Measurements from ENCODE around the gene AAR2.
A peak's percentile ranks its signal among the peaks of the same experiment; 100 is the strongest.

The AAR2 gene

DNA sequence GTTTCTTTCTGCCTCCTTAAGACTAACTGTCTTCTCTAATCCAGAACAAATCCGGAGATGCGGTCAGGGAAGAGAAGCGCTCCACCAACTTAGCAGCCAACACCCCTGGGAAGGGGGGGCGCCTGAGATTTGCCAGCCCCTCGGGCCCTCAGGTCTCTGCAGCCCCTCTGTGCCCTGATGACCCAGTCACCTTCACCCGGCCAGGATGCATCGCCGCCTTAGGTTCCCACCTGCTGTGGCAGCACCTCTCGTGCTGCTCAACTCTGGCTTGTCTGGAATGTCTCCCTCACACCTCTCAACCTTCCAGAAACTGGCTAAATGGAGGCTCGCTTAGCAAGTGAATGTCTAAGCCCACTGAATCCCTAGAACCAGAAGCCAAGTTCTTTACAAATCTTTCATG, 28.0 kb upstream of the AAR2 start:
- Mint-ChIP-seq H3K36me3 (ENCODE audit: low read depth) (no peaks in the 10 kb centered on the region), H3K27me3 (no peaks in the 10 kb centered on the region), H3K4me3 (no peak overlapping the region), H3K9me3 (no peaks in the 10 kb centered on the region), H3K4me1 (ENCODE audit: low read depth) (no peaks in the 10 kb centered on the region), H3K27ac (no peak overlapping the region)
- DNase-seq, result no peak

DNA sequence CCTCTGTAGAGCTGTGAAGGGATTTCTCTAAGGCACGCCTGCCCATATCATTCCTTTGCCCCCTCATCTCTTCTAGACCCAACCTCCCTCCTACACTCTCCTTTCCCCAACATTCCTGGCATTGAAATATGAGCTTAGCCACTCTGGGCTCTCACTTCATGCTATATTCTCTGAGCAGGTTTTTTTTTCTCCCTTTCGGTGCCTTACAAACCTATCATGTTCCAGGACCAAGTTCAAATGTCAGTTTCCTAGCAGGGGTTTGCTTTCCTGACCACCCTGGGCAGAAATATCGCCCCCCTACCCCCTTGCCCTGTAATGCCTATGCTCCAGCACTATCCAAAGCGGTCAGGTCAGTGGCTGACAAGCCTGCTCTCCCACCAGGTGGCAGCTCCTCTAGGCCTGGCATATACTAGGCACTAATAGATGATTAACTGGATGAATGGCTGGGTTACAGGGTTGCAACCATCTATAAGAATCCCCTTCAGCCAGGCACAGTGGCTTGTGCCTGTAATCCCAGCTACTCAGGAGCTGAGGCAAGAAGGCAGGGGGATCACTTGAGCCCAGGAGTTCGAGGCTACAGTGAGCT, 25.7 kb upstream of the AAR2 start:
- H3K36me3 Mint-ChIP-seq (ENCODE audit: low read depth), result no peaks in the 10 kb centered on the region

DNA sequence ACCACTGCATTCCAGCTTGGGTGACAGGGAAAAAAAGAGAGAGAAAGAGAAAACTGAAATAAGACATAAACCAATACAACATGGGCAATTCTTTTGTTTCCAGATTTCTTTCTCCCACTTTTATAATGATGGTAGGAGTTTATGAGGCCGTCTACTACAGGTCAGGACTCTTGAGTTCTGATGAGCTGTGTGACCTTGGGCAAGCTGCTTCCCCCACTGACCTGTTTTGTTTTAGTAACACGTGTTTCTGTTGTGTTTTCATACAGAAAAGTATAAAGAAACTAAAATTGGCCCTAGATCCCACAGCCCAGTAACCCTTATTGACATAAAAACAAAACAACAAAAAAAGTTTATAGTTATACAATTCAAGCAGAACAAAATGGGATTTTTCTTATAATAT, 22.9 kb upstream of the AAR2 start:
- Mint-ChIP-seq H3K36me3 (ENCODE audit: low read depth) (no peaks in the 10 kb centered on the region), H3K9me3 (no peaks in the 10 kb centered on the region), H3K27me3 (no peaks in the 10 kb centered on the region), H3K4me1 (ENCODE audit: low read depth) (no peaks in the 10 kb centered on the region), H3K4me3 (no peak overlapping the region), H3K27ac (no peak overlapping the region)
- DNase-seq, result no peak

More for the DNA sequence above, 25.7 kb upstream of the AAR2 start:
- no peaks in the 10 kb centered on the region for H3K9me3 Mint-ChIP-seq
- no peak overlapping the region for H3K27ac Mint-ChIP-seq
- DNase-seq, result no peak
- H3K4me3 Mint-ChIP-seq, result no peak overlapping the region
- no peaks in the 10 kb centered on the region for H3K4me1 Mint-ChIP-seq (ENCODE audit: low read depth)
- no peaks in the 10 kb centered on the region for H3K27me3 Mint-ChIP-seq

DNA sequence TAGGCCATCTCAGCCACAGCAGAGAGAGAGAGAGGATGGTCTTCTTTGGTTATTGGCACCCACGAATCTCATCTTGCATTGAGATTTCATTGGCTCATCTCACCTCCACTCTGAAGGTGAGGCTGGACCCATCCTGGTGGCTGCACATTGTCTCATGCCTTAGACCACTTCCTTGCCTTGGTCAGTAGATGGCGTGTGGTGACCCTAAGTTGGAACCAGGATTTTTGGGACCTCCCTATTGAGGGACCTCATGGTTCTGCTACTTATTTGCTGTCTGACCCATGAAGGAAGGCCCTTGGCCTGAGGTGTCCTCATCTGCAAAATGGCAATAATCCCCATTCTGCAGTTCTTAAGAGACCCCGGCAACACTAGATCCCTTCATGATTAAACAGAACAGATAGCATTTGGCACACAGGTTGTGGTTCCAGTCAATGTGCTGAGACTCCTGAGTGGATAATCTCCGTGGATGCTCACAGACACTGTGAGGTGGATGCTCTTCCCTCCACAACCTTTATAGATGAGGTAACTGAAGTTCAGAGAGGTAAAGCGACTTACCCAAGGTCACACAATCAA, 21.5 kb upstream of the AAR2 start:
- Mint-ChIP-seq H3K27me3 (no peaks in the 10 kb centered on the region), H3K27ac (no peak overlapping the region), H3K9me3 (no peaks in the 10 kb centered on the region), H3K36me3 (ENCODE audit: low read depth) (no peaks in the 10 kb centered on the region), H3K4me3 (no peak overlapping the region), H3K4me1 (ENCODE audit: low read depth) (no peaks in the 10 kb centered on the region)
- no peak for DNase-seq

DNA sequence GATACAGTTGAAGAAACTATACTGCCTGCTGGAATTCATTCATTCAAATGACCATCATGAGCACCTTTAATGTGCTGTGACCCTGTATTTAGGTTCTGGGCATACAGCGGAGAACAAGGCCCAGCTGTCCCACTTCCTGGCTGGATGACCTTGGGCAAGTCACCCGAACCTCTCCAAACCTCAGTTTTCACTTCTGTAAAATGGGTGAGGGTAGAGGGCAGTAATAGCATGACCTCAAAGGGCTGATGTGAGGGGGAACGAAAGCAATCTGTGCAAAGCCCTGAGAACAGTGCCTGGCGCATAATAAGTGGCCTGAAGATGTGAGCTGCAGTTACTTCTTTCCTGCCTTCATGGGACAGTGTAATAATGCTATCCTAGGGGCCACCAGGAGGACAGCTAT, 20.5 kb upstream of the AAR2 start:
- Mint-ChIP-seq H3K4me1 (ENCODE audit: low read depth) (no peaks in the 10 kb centered on the region), H3K9me3 (no peaks in the 10 kb centered on the region), H3K4me3 (no peak overlapping the region), H3K36me3 (ENCODE audit: low read depth) (no peaks in the 10 kb centered on the region), H3K27ac (no peak overlapping the region), H3K27me3 (no peaks in the 10 kb centered on the region)
- DNase-seq, result no peak

DNA sequence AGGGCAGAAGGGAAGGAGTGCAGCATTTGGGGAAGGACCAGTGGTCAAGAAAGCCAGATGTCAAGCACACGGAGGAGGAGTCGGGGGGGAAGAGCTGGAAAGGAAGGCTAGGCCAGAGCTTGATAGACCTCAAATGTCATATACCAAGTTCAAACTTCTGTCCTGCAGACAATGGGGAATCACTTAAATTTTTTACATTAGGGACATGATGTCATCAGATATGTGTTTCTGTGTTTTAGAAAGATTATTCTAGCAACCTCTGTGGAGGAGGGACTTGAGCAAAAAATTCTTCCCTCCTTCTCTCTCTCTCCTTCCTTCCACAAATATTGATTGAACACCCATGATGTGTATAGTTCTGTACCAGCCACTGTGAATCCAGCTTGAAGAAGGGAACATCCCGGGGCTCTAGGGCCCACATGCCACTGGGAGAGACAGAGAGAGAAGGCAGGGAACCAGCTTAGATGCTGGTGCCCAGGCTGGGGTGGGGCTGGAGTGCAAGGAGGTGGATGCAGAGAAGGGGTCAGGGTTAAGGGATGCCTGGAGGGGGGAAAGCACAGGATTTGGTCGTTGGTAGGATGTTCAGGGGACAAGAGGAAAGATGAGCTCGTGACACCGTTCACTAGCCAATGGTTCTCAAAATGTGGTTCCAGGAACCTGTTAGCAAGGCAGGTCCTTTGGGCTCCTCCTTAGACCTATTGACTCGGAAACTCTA, 19.8 kb upstream of the AAR2 start:
- H3K4me3 Mint-ChIP-seq, result no peak overlapping the region
- DNase-seq, result no peak
- no peaks in the 10 kb centered on the region for H3K27me3 Mint-ChIP-seq
- no peaks in the 10 kb centered on the region for H3K9me3 Mint-ChIP-seq
- H3K36me3 Mint-ChIP-seq (ENCODE audit: low read depth), result no peaks in the 10 kb centered on the region
- H3K27ac Mint-ChIP-seq, result no peak overlapping the region
- no peaks in the 10 kb centered on the region for H3K4me1 Mint-ChIP-seq (ENCODE audit: low read depth)

DNA sequence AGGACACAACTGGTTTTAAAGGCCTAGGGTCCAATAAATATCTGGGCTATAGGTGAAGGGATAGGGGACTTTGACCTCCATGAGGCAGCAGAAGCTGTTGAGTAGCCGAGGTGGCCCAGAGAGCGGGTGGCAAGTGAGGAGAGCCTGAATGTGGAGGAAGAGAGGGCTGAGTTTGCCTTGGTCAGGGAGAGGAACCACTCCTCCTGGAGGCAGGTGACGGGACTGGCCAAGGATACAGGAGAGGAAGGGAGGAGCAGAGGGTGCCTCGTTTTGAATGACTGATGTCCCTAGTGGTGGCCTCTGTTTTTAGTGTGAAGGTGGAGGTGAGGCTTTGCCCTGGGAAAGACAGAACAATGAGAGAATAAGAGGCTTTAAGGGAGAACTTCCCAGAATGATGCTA, 19.1 kb upstream of the AAR2 start:
- Mint-ChIP-seq H3K4me3 (no peak overlapping the region), H3K27ac (no peak overlapping the region), H3K4me1 (ENCODE audit: low read depth) (no peaks in the 10 kb centered on the region), H3K27me3 (no peaks in the 10 kb centered on the region), H3K9me3 (no peaks in the 10 kb centered on the region), H3K36me3 (ENCODE audit: low read depth) (no peaks in the 10 kb centered on the region)
- DNase-seq, result no peak

DNA sequence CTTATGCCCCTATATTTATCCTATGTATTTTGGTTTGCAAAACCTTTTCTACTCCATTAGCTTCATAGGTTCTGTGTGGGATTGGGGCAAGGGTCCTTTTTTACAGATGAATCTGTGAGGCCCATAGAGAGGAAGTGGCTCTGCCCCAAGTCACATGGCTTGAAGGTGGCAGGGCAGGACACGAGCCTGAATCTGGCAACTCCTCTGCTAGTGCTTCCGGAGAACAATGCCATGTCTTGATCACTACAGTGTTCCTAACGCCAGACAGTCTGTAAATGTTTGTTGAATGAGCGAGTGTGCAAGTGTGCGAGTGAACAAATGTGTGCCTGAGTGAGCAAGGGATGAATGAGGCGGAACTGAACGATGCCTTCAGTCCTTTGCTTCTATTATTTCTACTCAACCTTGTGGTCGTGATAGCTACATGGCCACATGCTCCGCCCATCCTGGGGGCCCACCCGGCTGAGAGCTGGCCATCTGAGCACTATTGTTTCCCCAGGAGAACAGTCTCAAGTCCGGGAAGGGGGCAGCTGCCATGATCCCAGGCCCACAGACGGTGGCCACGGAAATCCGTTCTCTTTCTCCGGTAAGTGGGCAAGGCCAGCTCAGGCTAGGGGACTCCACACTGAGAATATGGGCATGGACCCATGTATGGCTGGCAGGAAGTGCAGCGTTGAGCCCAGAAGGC, 17.8 kb upstream of the AAR2 start:
- Mint-ChIP-seq H3K4me3 (no peak overlapping the region), H3K4me1 (ENCODE audit: low read depth) (no peaks in the 10 kb centered on the region), H3K9me3 (no peaks in the 10 kb centered on the region), H3K36me3 (ENCODE audit: low read depth) (no peaks in the 10 kb centered on the region), H3K27ac (no peak overlapping the region), H3K27me3 (no peaks in the 10 kb centered on the region)
- no peak for DNase-seq

DNA sequence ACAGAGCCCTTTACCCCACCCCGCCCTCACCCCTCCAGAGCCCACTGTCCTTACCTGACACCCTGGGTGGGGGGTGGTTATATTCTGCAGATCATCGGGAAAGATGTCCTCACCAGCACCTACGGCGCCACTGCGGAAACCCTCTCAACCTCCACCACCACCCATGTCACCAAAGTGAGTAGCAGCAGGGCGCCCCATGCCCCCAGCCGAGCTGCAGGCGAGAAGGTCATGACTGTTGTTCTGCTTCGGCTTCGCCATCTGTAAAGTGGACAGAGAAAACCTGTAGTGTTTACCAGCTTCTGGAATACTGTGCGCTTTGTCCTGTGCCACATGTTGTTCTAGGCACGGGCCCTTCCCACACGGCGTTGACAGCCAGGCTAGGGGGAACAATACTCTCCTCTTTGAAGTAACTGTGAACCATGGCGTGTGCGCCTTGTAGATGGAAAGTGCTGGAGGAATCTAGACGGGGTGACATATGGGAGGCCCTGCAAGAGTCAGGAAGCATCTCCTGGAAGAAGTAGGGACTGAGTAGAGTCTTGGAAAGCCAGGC, 16.5 kb upstream of the AAR2 start:
- no peak overlapping the region for H3K27ac Mint-ChIP-seq
- no peaks in the 10 kb centered on the region for H3K36me3 Mint-ChIP-seq (ENCODE audit: low read depth)
- no peak for DNase-seq
- H3K27me3 Mint-ChIP-seq, result no peaks in the 10 kb centered on the region
- no peaks in the 10 kb centered on the region for H3K9me3 Mint-ChIP-seq
- H3K4me3 Mint-ChIP-seq, result no peak overlapping the region
- H3K4me1 Mint-ChIP-seq (ENCODE audit: low read depth), result no peaks in the 10 kb centered on the region

DNA sequence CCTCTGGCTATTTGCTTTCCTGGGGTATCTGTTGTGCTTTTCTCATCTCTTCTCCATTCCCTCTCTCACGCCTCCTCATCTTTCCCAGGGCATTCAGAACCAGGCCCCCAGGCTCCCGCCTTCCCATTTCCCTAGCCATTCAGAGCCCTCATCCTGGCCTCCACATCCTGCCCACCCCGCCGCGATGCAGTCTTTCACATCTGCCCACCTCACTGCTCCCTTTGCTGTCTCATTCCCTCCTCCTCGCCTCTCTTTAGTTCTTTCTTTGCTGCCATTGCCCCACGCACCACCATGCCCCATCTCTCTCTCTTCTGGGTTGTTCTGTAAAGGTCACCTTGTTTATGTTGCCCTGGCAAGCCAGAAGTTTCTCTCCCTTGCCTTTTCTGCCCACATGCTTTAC, 10.6 kb upstream of the AAR2 start:
- peaks cover 15% of the 10 kb centered on the region for H3K4me1 Mint-ChIP-seq (ENCODE audit: low read depth)
- no peaks in the 10 kb centered on the region for H3K27me3 Mint-ChIP-seq
- H3K4me3 Mint-ChIP-seq, result no peak overlapping the region
- no peak overlapping the region for H3K27ac Mint-ChIP-seq
- no peaks in the 10 kb centered on the region for H3K9me3 Mint-ChIP-seq
- no peak for DNase-seq
- H3K36me3 Mint-ChIP-seq (ENCODE audit: low read depth), result no peaks in the 10 kb centered on the region

DNA sequence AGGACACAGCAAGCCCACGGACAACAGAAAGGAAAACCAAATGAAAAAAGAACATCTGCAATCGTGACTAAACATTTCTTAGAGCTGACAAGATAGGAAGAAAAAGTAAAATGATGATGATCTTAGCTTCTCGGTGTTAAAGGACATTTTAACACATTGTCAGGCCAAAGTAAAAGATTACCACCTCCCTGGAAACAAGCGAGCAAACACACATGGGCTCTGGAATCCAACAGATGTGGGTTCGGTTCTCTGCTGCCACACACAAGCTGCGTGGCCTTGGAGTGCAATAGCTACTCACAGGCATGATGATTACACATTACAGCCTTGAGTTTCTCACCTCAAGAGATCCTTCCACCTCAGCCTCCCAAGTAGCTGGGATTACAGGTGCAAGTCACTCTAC, 7.5 kb upstream of the AAR2 start:
- Mint-ChIP-seq H3K9me3 (no peaks in the 10 kb centered on the region), H3K27me3 (no peaks in the 10 kb centered on the region), H3K36me3 (ENCODE audit: low read depth) (no peaks in the 10 kb centered on the region), H3K27ac (peak overlapping the region; percentile 11), H3K4me3 (no peak overlapping the region), H3K4me1 (ENCODE audit: low read depth) (peaks cover 17% of the 10 kb centered on the region)
- no peak for DNase-seq

DNA sequence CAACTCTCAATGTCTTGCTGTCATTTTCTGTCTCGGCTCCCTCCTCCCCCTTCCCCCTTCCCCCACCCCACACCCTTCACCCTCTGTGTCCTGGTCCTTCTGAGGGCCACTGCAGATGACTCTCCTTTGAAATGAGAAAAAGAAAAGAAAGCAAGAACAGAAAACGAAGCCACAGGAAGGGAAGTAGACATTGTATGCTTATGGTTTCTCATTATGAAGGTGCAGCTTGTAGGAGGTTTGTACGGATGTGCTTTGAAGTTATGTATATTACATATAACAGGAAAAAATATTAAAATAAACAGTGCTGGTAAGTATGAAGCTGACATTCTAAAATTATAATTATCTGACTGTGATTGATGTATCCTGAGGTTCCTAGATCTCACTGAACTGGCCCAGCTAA, 6.3 kb upstream of the AAR2 start:
- DNase-seq, result no peak
- Mint-ChIP-seq H3K4me1 (ENCODE audit: low read depth) (peaks cover 17% of the 10 kb centered on the region), H3K9me3 (no peaks in the 10 kb centered on the region), H3K36me3 (ENCODE audit: low read depth) (no peaks in the 10 kb centered on the region), H3K4me3 (no peak overlapping the region), H3K27me3 (no peaks in the 10 kb centered on the region), H3K27ac (no peak overlapping the region)

DNA sequence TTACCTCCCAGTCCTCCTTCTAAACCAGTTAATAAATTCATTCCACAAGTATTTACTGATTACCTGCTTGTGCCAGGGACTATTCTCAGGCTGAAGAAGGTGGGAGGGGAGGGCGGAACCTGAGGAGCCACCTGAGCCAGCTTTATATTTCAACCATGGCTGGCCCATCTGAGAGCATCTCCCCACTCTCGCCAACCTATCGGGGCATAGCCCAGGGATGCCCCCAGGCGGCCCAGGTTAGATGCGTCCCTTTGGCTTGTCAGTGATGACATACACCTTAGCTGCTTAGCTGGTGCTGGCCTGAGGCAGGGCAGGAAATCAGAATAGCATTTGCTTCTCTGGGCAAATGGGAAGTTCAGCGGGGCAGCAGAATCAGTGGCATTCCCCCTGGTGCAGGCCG, 4.9 kb upstream of the AAR2 start:
- no peak overlapping the region for H3K27ac Mint-ChIP-seq
- H3K4me1 Mint-ChIP-seq (ENCODE audit: low read depth), result peaks cover 22% of the 10 kb centered on the region
- no peaks in the 10 kb centered on the region for H3K27me3 Mint-ChIP-seq
- H3K36me3 Mint-ChIP-seq (ENCODE audit: low read depth), result peaks cover under 1% of the 10 kb centered on the region
- H3K4me3 Mint-ChIP-seq, result no peak overlapping the region
- no peaks in the 10 kb centered on the region for H3K9me3 Mint-ChIP-seq
- DNase-seq, result no peak

DNA sequence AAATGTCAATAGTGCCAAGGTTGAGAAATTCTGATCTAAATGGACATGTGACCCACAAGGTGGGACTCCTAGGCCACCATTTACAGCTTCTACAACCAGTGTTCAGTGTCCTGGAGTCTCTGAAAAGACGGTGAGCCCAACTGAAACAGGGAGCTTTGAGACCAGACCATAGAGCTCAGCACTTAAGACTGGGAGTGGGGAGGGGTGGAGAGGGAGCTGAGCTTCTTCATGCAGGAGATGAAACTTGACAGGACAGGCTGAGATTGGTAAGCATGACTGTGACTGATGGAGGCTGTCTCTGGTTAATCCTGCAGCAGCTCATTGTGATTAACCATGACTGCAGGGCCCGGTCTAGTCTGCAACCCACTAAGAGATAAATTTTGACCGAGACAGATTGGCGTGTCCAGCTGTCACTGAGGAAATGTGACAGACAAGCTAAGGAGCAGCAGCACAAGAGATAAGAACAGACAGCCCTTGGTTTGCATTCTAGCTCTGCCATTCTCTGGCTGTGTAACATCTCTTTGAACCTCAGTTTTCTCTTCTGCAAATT, 1.4 kb upstream of the AAR2 start:
- Mint-ChIP-seq H3K9me3 (no peaks in the 10 kb centered on the region), H3K4me1 (ENCODE audit: low read depth) (peaks cover 41% of the 10 kb centered on the region), H3K27me3 (no peaks in the 10 kb centered on the region), H3K27ac (no peak overlapping the region), H3K36me3 (ENCODE audit: low read depth) (peaks cover 32% of the 10 kb centered on the region), H3K4me3 (no peak overlapping the region)
- no peak for DNase-seq

DNA sequence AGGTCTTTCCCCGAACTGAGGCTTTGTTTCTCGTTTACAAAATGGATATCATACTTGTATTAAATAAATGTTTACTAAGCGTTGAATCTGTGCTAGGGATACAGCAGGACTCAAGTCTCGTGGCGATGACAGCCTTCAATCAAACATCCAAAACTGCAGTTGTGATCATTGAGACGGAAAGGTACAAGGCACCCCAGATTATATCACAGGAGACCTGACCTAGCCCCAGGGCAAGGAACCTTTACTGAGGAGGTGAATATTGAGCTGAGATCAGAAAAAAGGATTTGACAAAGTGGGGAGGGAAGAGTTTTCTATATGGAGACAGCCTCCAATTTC, 476 bp downstream of the AAR2 start:
- H3K27me3 Mint-ChIP-seq, result no peaks in the 10 kb centered on the region
- no peak for DNase-seq
- no peaks in the 10 kb centered on the region for H3K9me3 Mint-ChIP-seq
- peaks cover 46% of the 10 kb centered on the region for H3K4me1 Mint-ChIP-seq (ENCODE audit: low read depth)
- H3K36me3 Mint-ChIP-seq (ENCODE audit: low read depth), result peaks cover 51% of the 10 kb centered on the region
- peak overlapping the region; percentile 93 for H3K27ac Mint-ChIP-seq
- peak overlapping the region; percentile 91 for H3K4me3 Mint-ChIP-seq

Measured in activated T-cell treated with anti-CD3 and anti-CD28 coated beads, Interleukin-2, amount 50 U/mL, for 24 hours (primary cell).